Transverse colon (tissue), 4 donors: ENCODE data around the gene XCR1.

Source experiments
- EP300 ChIP-seq: sonication (generic); formaldehyde crosslinking; IDR thresholded peaks from one replicate; pipeline ENCODE4 v1.6.1; 2017; ENCODE audit warnings: antibody characterized with exemption, low read depth
- POLR2A ChIP-seq: fragments of 450-650 bp; IDR thresholded peaks from one replicate; pipeline ENCODE4 v1.6.1; 2016; ENCODE audit warnings: antibody characterized with exemption, mild to moderate bottlenecking, moderate library complexity
- POLR2AphosphoS5 ChIP-seq, 3 donors: sonication (generic); formaldehyde crosslinking; IDR thresholded peaks; one replicate each; pipeline ENCODE4 v1.6.1; 2016; ENCODE audit warnings: antibody characterized with exemption in 3 of 3
- TF ChIP-seq, protein P1 (sequence below), 5 experiments: fragments of 200-600 bp in 3 of 5; fragments of 450-650 bp in 2 of 5; sonication (generic) in 3 of 5; IDR thresholded peaks; 1 replicate in 2 of 5; 2 replicates in 3 of 5; pipeline ENCODE4 v1.5.1; 2016 to 2017; ENCODE audit warnings: antibody characterized with exemption in 5 of 5, inconsistent platforms in 3 of 5, mild to moderate bottlenecking in 2 of 5, moderate library complexity in 1 of 5

DNA sequence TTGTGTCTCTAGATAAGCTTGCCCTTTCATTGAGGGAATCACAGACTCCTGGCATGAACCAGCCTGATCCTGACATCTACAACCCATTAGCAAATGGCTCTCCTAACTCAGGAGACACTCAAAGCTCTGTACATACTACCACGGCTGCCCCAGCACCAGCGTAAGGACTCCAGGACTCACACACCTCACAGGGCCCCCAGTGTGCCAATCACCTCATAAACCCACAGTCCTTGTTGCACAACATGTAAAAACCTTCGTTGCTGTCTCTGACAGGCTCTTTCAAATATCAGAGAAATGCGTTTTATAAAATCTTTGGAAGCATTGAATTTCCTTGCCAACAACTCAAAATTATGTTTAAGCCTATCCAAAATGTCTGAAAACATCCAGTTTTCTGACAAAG, 38.9 kb downstream of the XCR1 start:
- TF ChIP-seq POLR2AphosphoS5 (IDR thresholded peaks at IDR 0.05) (no peak), EP300 (no peak), POLR2A (no peak)
- TF ChIP-seq, protein P1, sequence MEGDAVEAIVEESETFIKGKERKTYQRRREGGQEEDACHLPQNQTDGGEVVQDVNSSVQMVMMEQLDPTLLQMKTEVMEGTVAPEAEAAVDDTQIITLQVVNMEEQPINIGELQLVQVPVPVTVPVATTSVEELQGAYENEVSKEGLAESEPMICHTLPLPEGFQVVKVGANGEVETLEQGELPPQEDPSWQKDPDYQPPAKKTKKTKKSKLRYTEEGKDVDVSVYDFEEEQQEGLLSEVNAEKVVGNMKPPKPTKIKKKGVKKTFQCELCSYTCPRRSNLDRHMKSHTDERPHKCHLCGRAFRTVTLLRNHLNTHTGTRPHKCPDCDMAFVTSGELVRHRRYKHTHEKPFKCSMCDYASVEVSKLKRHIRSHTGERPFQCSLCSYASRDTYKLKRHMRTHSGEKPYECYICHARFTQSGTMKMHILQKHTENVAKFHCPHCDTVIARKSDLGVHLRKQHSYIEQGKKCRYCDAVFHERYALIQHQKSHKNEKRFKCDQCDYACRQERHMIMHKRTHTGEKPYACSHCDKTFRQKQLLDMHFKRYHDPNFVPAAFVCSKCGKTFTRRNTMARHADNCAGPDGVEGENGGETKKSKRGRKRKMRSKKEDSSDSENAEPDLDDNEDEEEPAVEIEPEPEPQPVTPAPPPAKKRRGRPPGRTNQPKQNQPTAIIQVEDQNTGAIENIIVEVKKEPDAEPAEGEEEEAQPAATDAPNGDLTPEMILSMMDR (IDR thresholded peaks at IDR 0.05): no peak
